HEK293 (cell line): ENCODE results near the gene SPEM1.

Experiments used
- CTCF ChIA-PET: fragments of 350-600 bp; formaldehyde crosslinking; extraction: SDS; loops from one replicate; lab custom pipeline; 2021; ENCODE audit warnings: antibody characterized with exemption; lab: Yijun Ruan, JAX
- POLR2A ChIA-PET: fragments of 300-600 bp; formaldehyde crosslinking; extraction: SDS; loops from one replicate; lab custom pipeline; 2020; ENCODE audit warnings: antibody characterized with exemption, inconsistent platforms; lab: Yijun Ruan, JAX
- H3K27ac ChIP-seq: fragments of 200-500 bp; sonication (Bioruptor generic); 2 replicates; pipeline ENCODE4 v1.5.1; 2014; ENCODE audit warnings: low read depth, low read length, control low read depth, inconsistent platforms; ENCODE audit errors: extremely low read depth
- H3K36me3 ChIP-seq, 2 experiments: fragments of 200-500 bp in 1 of 2; sonication (Bioruptor generic) in 1 of 2; 1 replicate in 1 of 2; 2 replicates in 1 of 2; pipeline ENCODE4 v1.5.1; 2014 to 2017; ENCODE audit warnings: inconsistent platforms in 2 of 2, low read length in 2 of 2; ENCODE audit not compliant: control insufficient read depth in 2 of 2, insufficient read depth in 1 of 2
- H3K4me1 ChIP-seq: fragments of 200-500 bp; sonication (Bioruptor generic); 2 replicates; pipeline ENCODE4 v1.5.1; 2014; ENCODE audit warnings: mild to moderate bottlenecking, low read length, inconsistent platforms; ENCODE audit not compliant: control insufficient read depth, insufficient read depth
- H3K4me3 ChIP-seq: 2 replicates; pipeline ENCODE4 v1.5.1; 2011; ENCODE audit warnings: low read depth, mild to moderate bottlenecking, control low read depth, low read length, moderate library complexity
- H3K9me3 ChIP-seq: fragments of 200-500 bp; sonication (Bioruptor generic); 2 replicates; pipeline ENCODE4 v1.5.1; 2014; ENCODE audit warnings: low read depth, low read length, inconsistent platforms; ENCODE audit not compliant: control insufficient read depth, insufficient read depth
- AEBP2 ChIP-seq: fragments of 450-650 bp; formaldehyde crosslinking; IDR thresholded peaks from 2 replicates; pipeline ENCODE4 v1.5.1; 2016; ENCODE audit warnings: missing biosample characterization, missing genetic modification characterization, borderline replicate concordance
- EGR2 ChIP-seq: fragments of 450-650 bp; formaldehyde crosslinking; IDR thresholded peaks from 2 replicates; pipeline ENCODE4 v1.5.1; 2016; ENCODE audit warnings: low read depth, missing biosample characterization, missing genetic modification characterization
- GLIS1 ChIP-seq: fragments of 450-650 bp; formaldehyde crosslinking; IDR thresholded peaks from 2 replicates; pipeline ENCODE4 v1.5.1; 2016; ENCODE audit warnings: missing biosample characterization, missing genetic modification characterization
- HOXA7 ChIP-seq: sonication (generic); formaldehyde crosslinking; IDR thresholded peaks from 2 replicates; pipeline ENCODE4 v1.8.1; 2022; ENCODE audit warnings: missing genetic modification reagents, borderline replicate concordance
- MEIS1 ChIP-seq: sonication (generic); formaldehyde crosslinking; IDR thresholded peaks from 2 replicates; pipeline ENCODE4 v1.8.1; 2022; ENCODE audit warnings: missing genetic modification reagents, mild to moderate bottlenecking, borderline replicate concordance
- MZF1 ChIP-seq: fragments of 450-650 bp; formaldehyde crosslinking; IDR thresholded peaks from 2 replicates; pipeline ENCODE4 v1.5.1; 2017; ENCODE audit warnings: missing biosample characterization, missing genetic modification characterization, borderline replicate concordance
- PATZ1 ChIP-seq: fragments of 450-650 bp; formaldehyde crosslinking; IDR thresholded peaks from 2 replicates; pipeline ENCODE4 v1.5.1; 2016; ENCODE audit warnings: missing biosample characterization, missing genetic modification characterization
- SCRT1 ChIP-seq: fragments of 450-650 bp; formaldehyde crosslinking; IDR thresholded peaks from 2 replicates; pipeline ENCODE4 v1.5.1; 2016; ENCODE audit warnings: missing biosample characterization, missing genetic modification characterization, borderline replicate concordance
- SP2 ChIP-seq: fragments of 450-650 bp; formaldehyde crosslinking; IDR thresholded peaks from 2 replicates; pipeline ENCODE4 v1.5.1; 2016; ENCODE audit warnings: missing biosample characterization, missing genetic modification characterization
- SP3 ChIP-seq: fragments of 450-650 bp; formaldehyde crosslinking; IDR thresholded peaks from 2 replicates; pipeline ENCODE4 v1.5.1; 2016; ENCODE audit warnings: missing biosample characterization, missing genetic modification characterization
- SP7 ChIP-seq: fragments of 450-650 bp; formaldehyde crosslinking; IDR thresholded peaks from 2 replicates; pipeline ENCODE4 v1.5.1; 2016; ENCODE audit warnings: missing biosample characterization, missing genetic modification characterization
- WT1 ChIP-seq: fragments of 450-650 bp; formaldehyde crosslinking; IDR thresholded peaks from 2 replicates; pipeline ENCODE4 v1.5.1; 2016; ENCODE audit warnings: missing biosample characterization, missing genetic modification characterization
- YY1 ChIP-seq: fragments of 450-650 bp; formaldehyde crosslinking; IDR thresholded peaks from 2 replicates; pipeline ENCODE4 v1.5.1; 2018; ENCODE audit warnings: missing biosample characterization, missing genetic modification characterization
- ZBTB17 ChIP-seq: fragments of 450-650 bp; formaldehyde crosslinking; IDR thresholded peaks from 2 replicates; pipeline ENCODE4 v1.5.1; 2016; ENCODE audit warnings: missing biosample characterization, missing genetic modification characterization
- ZBTB48 ChIP-seq: fragments of 450-650 bp; formaldehyde crosslinking; IDR thresholded peaks from 2 replicates; pipeline ENCODE4 v1.5.1; 2016; ENCODE audit warnings: missing biosample characterization, missing genetic modification characterization
- ZEB2 ChIP-seq: fragments of 450-650 bp; formaldehyde crosslinking; IDR thresholded peaks from 2 replicates; pipeline ENCODE4 v1.5.1; 2016; ENCODE audit warnings: missing biosample characterization, missing genetic modification characterization
- ZFHX2 ChIP-seq: fragments of 450-650 bp; formaldehyde crosslinking; conservative IDR thresholded peaks from 2 replicates; pipeline ENCODE4 v1.5.1; 2016; ENCODE audit warnings: missing biosample characterization, missing genetic modification characterization
- ZIC2 ChIP-seq: fragments of 450-650 bp; formaldehyde crosslinking; IDR thresholded peaks from 2 replicates; pipeline ENCODE4 v1.5.1; 2016; ENCODE audit warnings: missing biosample characterization, missing genetic modification characterization
- ZNF121 ChIP-seq: fragments of 450-650 bp; formaldehyde crosslinking; IDR thresholded peaks from 2 replicates; pipeline ENCODE4 v1.5.1; 2016; ENCODE audit warnings: missing biosample characterization, missing genetic modification characterization
- ZNF157 ChIP-seq: fragments of 450-650 bp; formaldehyde crosslinking; IDR thresholded peaks from 2 replicates; pipeline ENCODE4 v1.5.1; 2016; ENCODE audit warnings: missing biosample characterization, missing genetic modification characterization
- ZNF2 ChIP-seq: fragments of 450-650 bp; formaldehyde crosslinking; IDR thresholded peaks from 2 replicates; pipeline ENCODE4 v1.5.1; 2016; ENCODE audit warnings: missing biosample characterization, missing genetic modification characterization
- ZNF214 ChIP-seq: fragments of 450-650 bp; formaldehyde crosslinking; IDR thresholded peaks from 2 replicates; pipeline ENCODE4 v1.5.1; 2017; ENCODE audit warnings: missing biosample characterization, mild to moderate bottlenecking, missing genetic modification characterization, borderline replicate concordance
- ZNF23 ChIP-seq: fragments of 450-650 bp; formaldehyde crosslinking; IDR thresholded peaks from 2 replicates; pipeline ENCODE4 v1.5.1; 2016; ENCODE audit warnings: missing biosample characterization, missing genetic modification characterization, borderline replicate concordance
- ZNF266 ChIP-seq: fragments of 450-650 bp; formaldehyde crosslinking; IDR thresholded peaks from 2 replicates; pipeline ENCODE4 v1.5.1; 2016; ENCODE audit warnings: missing biosample characterization, missing genetic modification characterization, low read depth
- ZNF341 ChIP-seq: fragments of 450-650 bp; formaldehyde crosslinking; IDR thresholded peaks from 2 replicates; pipeline ENCODE4; 2016; ENCODE audit warnings: low read depth, missing biosample characterization, missing genetic modification characterization
- ZNF37A ChIP-seq: fragments of 450-650 bp; IDR thresholded peaks from 2 replicates; pipeline ENCODE4 v1.5.1; 2018; ENCODE audit warnings: missing biosample characterization, missing genetic modification characterization
- ZNF416 ChIP-seq: fragments of 450-650 bp; formaldehyde crosslinking; IDR thresholded peaks from 2 replicates; pipeline ENCODE4 v1.5.1; 2016; ENCODE audit warnings: missing biosample characterization, missing genetic modification characterization
- ZNF501 ChIP-seq: fragments of 450-650 bp; formaldehyde crosslinking; IDR thresholded peaks from 2 replicates; pipeline ENCODE4 v1.5.1; 2016; ENCODE audit warnings: missing biosample characterization, missing genetic modification characterization
- ZNF548 ChIP-seq: fragments of 450-650 bp; formaldehyde crosslinking; IDR thresholded peaks from 2 replicates; pipeline ENCODE4 v1.5.1; 2016; ENCODE audit warnings: missing biosample characterization, missing genetic modification characterization
- ZNF600 ChIP-seq: fragments of 450-650 bp; formaldehyde crosslinking; IDR thresholded peaks from 2 replicates; pipeline ENCODE4 v1.5.1; 2016; ENCODE audit warnings: missing biosample characterization, missing genetic modification characterization
- ZNF660 ChIP-seq: fragments of 450-650 bp; IDR thresholded peaks from 2 replicates; pipeline ENCODE4 v1.5.1; 2018; ENCODE audit warnings: missing biosample characterization, mild to moderate bottlenecking, missing genetic modification characterization
- ZNF791 ChIP-seq: fragments of 450-650 bp; formaldehyde crosslinking; IDR thresholded peaks from 2 replicates; pipeline ENCODE4 v1.5.1; 2016; ENCODE audit warnings: missing biosample characterization, missing genetic modification characterization
- ZNF843 ChIP-seq: fragments of 450-650 bp; formaldehyde crosslinking; IDR thresholded peaks from 2 replicates; pipeline ENCODE4 v1.5.1; 2016; ENCODE audit warnings: missing biosample characterization, missing genetic modification characterization
- ZXDB ChIP-seq: fragments of 450-650 bp; formaldehyde crosslinking; IDR thresholded peaks from 2 replicates; pipeline ENCODE4 v1.5.1; 2016; ENCODE audit warnings: missing biosample characterization, missing genetic modification characterization
- TF ChIP-seq, protein P1 (sequence below): fragments of 450-650 bp; formaldehyde crosslinking; IDR thresholded peaks from 2 replicates; pipeline ENCODE4 v1.5.1; 2016; ENCODE audit warnings: missing biosample characterization, missing genetic modification characterization, low read depth

SPEM1 gene

GRCh38 chr17:7444682-7445618 is 24.8 kb downstream of the SPEM1 start, which contains the start of gene CHRNB1:
Gene CHRNB1 (plus strand): TSS chr17:7445061. CDS start chr17:7445128, 67 bp downstream.
- Histone ChIP-seq H3K4me1 (peaks cover 19% of the 10 kb centered on the region), H3K9me3 (no peaks in the 10 kb centered on the region), H3K27ac (no peak within 1 kb of the TSS; the same call in 1 of the 2 replicates), H3K4me3 (peak within 1 kb of the TSS; percentile 57), H3K36me3 (no peaks in the 10 kb centered on the region; a peak in 1 of 3 replicates)
- CTCF ChIA-PET = interaction anchor here (0.6 to 2.5 kb wide), 18 partner anchors 8 to 404 kb away, joined by 3 to 13 read pairs (median 4); partner anchors contain the start of genes TP53 and ZBTB4
- POLR2A ChIA-PET = interaction anchor here (0.6 to 2.7 kb wide), 17 partner anchors 8 to 243 kb away, joined by 3 to 17 read pairs (median 4); partner anchors contain the start of genes NEURL4, POLR2A, TMEM102 and TMEM256
- TF ChIP-seq ZNF23 (no peak), ZNF341 (tag by site-specific recombination) (peak; percentile 92), EGR2 (peak; percentile 66), ZNF214 (tag by site-specific recombination) (no peak), ZNF157 (tag by site-specific recombination) (no peak), ZNF843 (tag by site-specific recombination) (no peak), ZIC2 (peak; percentile 53), AEBP2 (tag by site-specific recombination) (no peak), ZNF416 (no peak), SP7 (tag by site-specific recombination) (peak; percentile 11; the same call in 1 of the 2 replicates), ZBTB48 (no peak), ZNF548 (tag by site-specific recombination) (no peak), ZNF791 (tag by site-specific recombination) (no peak), ZNF266 (no peak), ZNF2 (peak; percentile 54; the same call in 1 of the 2 replicates), ZBTB17 (peak; percentile 96), SCRT1 (tag by site-specific recombination) (peak; percentile 52; the same call in 1 of the 2 replicates), ZNF37A (tag by site-specific recombination) (no peak), ZFHX2 (tag by site-specific recombination) (peak; percentile 87), GLIS1 (tag by site-specific recombination) (peak; percentile 84), SP3 (peak; percentile 83), WT1 (tag by site-specific recombination) (no peak), ZNF121 (tag by site-specific recombination) (no peak), ZNF501 (no peak), SP2 (tag by site-specific recombination) (no peak), YY1 (tag by site-specific recombination) (no peak), ZNF600 (tag by site-specific recombination) (no peak), MEIS1 (CRISPR knock-in tag) (no peak), ZXDB (tag by site-specific recombination) (0 out of 2 replicates have a peak, but pooled peaks have one; percentile 14), MZF1 (tag by site-specific recombination) (no peak), PATZ1 (peak; percentile 73), HOXA7 (CRISPR knock-in tag) (no peak), ZEB2 (tag by site-specific recombination) (peak; percentile 56; the same call in 1 of the 2 replicates), ZNF660 (no peak)
- TF ChIP-seq, protein P1, sequence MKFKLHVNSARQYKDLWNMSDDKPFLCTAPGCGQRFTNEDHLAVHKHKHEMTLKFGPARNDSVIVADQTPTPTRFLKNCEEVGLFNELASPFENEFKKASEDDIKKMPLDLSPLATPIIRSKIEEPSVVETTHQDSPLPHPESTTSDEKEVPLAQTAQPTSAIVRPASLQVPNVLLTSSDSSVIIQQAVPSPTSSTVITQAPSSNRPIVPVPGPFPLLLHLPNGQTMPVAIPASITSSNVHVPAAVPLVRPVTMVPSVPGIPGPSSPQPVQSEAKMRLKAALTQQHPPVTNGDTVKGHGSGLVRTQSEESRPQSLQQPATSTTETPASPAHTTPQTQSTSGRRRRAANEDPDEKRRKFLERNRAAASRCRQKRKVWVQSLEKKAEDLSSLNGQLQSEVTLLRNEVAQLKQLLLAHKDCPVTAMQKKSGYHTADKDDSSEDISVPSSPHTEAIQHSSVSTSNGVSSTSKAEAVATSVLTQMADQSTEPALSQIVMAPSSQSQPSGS = no peak
